HG02943 (cell line): ENCODE measurements around the gene UBAC2.
A peak's percentile ranks its signal among the peaks of the same experiment; 100 is the strongest.

Source experiments
- ATAC-seq: cut with Tn5 transposase; IDR thresholded peaks from one replicate; pipeline ENCODE4 v1.9.1; 2021; ENCODE audit warnings: mild to moderate bottlenecking, low read depth, moderate library complexity; ENCODE audit not compliant: unreplicated experiment

The UBAC2 gene

DNA sequence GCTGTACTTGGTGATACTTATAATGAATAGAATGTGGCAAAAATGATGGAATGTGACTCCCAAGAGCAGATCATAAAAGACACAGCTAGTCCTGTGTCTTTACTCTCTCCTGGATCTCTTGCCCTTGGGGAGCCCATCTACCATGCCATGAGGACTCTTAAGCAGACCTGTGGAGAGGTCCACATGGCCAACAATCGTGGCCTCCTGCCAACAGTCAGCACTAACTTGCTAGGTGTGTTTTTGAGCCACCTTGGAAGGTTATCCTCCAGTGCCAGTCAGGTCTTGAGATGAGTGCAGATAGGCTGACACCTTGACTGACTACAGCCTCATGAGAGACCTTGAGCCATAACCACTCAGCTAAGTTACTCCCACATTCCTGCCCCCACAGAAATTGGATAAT is 128.8 kb downstream of the UBAC2 start:
- no peak for ATAC-seq

DNA sequence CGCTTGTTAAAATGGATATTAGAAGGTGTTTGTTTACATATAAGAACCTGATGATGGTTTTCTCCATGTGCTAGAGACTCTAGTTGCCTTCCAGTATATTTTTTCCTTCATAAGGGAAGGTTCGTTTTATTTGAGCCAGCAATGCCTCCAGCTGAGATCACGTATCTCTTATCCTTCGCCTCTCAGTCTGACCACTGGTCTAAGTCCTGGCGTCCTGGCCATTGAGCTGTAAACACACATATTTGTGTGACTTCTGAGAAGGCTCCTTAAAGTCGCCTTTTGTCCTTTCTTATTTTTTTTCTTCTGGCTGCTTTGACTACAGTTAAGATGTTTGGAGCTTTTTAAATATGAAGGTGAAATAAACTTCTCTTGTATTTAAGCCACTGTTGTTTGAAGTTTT is 130.3 kb downstream of the UBAC2 start:
- no peak for ATAC-seq

DNA sequence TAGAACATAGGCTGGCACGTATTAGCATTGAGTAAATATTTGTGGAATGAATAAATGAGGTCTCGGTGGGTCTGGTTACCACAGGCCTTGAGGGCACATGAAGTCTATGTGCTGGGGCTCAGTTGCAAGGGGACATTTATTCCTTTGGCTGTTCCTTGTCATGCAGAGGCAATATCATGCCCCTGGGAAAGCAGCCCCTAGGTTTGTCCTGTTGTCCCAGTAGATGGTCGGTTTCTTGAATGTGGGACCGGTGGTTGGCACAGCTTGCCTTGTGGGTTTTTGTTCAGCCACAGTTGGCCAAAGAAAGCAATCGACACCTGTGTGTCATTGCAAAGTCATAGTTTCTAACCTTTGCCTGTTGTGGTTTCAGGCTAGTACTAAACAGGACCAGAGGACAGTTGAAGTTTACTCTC is 131.2 kb downstream of the UBAC2 start:
- ATAC-seq: peak; percentile 89

DNA sequence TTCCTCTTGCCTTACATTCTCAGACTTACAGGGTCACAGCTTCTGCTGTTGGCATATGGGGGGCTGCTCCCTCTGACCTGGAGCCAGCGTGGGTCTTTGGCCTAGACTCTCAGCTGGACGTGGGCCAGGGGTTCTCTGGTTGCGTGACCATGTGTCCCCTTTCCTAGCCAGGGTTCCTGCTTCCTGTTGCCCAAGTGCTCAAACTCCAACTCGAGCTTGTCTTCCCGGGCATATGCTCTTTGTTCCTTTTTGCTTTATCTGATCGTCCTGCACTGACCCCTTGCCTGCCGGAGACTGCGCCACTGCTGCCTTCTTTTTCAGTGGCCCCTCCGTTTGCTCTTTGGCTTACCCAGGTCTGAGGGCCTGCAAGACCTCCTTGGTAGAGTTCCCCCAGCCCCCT is 131.8 kb downstream of the UBAC2 start:
- peak; percentile 9 for ATAC-seq

DNA sequence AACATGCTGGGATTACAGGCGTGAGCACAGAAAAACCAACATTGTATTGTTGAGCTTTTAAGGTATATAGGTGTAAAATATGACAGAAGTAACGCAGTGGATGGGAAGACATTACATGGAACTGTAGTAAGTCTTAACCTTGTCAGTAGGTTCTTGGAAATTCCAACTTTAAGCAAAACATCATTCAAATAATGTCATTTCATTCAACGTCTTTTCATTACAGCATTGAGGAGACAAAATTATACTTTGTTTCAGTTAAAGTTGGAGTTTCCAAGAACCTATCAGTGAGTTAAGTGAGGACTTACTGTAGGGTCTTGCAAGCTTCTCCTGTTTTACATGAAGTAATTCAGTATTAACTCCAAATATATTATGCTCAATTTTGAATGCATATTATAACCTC is 133.6 kb downstream of the UBAC2 start:
- no peak for ATAC-seq

DNA sequence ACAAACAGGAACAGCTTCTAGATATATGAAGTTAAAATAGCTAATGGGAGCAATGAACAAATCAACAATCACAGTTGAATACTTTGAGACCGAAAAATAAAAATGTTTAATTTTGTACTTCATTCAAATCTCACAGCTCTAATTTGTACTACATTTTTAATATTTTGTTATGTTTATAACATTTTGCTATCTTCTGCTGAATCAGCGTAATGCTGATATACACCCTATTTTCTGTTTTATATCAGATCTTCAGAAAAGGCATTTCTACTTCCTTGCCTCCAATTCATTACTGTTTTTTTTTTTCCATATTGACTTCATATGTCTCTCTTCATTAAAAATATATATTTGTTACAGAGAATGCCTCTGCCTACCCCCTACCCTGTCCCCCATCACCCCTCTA is 134.4 kb downstream of the UBAC2 start:
- ATAC-seq: no peak

DNA sequence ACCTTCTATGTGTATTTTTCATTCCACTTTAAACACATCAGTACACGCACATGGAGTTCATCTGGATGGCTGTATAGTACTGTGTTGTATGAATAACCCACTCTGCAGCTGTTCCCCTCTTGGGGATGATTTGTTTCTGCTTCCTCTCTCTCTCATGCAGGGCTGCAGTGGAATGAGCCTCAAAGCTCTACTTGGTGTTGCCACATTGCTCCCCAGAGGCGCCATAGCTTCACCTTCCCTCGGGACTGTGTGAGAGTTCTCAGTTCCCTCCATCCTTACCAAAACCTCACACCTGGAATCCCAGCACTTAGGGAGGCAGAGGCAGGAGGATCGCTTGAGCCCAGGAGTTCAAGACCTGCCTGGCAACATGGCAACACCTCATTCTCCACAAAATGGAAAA is 134.9 kb downstream of the UBAC2 start:
- no peak for ATAC-seq

DNA sequence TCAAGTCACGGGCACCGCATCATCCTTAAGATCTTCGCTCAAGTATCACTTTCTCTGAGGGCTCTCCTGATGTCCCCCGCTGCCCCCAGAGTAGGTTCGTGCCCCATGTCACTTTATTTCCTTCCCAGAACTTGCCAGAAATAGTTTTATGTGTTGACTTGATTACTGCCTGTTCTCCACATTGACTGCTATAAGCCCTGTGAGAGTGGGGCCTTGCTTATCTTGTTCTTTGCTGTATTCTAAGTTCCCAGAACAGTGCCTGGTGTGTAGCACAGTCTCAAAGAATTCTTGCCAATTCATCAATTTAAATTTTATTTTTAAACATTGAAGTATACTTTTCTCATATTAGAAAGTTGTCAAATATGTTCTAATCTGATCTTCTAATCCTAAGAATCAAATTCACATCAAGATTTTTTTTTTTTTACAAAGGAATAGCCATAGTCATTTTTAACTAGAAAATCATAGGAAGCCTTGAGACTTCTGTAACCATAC is 138.6 kb downstream of the UBAC2 start:
- no peak for ATAC-seq

DNA sequence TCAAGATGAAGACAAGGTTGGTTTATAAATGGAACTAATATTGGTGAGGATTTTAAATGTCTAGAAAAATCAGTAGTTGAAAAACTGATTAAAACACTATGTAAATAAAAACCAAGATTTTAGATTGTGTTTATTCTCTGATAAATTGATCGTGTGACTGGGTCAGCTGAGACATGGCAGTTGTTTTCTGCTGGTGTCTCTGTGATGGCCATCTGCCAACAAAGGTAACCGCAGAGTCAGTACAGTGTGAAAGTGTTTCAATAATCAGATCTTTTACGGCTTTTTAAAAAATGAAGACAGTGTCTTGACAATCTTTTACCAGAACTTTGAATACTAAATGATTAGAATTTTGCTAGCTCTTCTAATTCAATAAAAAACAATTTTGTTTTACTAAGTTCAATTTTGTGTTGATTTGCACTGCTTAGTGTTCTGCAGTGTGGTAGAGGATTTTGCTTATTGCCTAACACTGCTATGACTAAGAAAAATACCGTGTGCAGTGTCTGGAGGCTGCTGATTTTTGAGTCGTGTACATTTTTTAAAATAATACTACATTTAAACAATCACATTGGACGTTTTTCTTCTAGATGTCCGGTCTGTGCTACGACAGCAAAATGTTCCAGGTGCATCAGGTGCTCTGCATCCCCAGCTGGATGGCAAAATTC is 139.2 kb downstream of the UBAC2 start:
- no peak for ATAC-seq

DNA sequence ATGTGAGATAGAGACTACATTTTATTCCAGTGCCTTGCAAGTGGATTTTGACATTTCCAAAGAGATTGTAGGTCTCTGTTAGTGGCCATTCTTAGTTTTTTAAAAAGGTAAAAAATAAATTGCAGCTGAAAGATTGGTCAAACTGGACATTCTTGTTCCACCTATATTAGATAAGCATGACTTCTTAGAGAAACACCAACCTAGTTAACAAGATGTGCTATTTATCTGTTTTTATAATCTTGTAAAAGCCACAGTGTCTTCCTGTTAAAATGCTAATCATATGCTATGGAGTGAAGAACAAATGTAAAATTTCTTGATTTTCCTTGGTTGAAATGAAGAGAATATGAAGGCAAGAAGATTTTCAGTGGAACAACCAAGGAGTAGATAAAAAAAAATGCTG is 140.0 kb downstream of the UBAC2 start:
- no peak for ATAC-seq

DNA sequence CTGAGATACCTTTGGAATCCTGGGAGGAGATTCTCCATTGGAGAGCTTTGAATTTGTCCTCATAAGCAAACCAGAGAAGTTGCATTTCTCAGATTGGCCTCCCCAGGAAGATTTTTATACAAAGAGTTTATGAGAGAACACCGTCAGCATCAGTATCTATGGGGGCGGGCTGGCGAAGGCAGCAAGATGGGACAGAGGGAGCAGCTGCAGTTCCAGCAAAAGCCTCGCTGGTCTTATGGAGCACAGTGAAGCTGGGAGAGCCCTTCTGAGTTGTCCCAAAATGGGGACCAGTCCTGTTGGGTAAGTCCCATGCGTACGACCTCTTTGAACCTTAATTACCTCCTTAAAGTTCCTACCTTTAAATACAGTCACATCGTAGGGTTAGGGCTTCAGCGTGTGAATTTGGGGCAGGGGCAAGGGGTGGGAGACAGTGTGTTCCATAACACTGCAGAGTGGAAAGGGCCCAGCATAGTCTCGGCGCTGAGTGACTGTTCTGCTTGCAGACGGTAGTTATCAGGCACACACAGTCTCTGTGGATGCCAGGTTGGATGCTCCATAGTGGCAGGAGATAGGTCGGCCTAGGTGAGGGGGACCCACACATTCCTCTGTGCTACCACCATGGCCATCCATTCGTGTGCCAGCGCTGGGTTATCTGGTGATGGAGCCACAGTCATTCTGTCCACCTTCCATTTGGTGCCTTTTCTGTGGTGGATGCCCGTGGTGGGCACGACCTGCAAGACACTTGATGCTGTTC is 141.5 kb downstream of the UBAC2 start:
- ATAC-seq: no peak

DNA sequence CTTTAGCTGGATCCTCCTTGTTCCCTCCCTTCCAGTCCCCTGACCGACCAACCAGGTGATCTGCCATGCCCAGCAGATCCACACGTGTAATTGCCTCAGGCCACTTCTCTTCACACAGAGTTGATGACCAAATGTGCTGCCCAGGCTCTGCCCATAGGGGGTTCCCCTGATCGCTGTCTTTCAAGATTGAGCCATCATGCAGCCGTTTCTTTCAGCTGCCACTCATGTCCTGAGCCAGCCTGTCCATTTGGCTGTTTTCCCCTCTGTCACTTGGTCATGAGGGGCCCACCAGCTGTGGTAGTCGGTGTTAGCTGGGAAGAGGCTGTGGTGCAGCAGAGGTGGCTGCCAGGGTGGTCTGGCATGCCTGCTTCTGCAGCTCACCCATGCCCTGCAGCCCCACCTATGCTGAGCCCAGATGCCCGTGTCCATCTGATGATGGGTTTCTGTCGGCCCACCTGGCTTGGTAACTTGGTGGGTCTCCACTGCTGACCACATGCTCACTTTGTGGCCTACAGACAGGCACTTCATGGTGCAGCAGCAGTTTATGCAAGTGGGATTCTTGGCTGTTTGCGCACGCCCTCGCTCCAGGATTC is 142.2 kb downstream of the UBAC2 start:
- no peak for ATAC-seq

DNA sequence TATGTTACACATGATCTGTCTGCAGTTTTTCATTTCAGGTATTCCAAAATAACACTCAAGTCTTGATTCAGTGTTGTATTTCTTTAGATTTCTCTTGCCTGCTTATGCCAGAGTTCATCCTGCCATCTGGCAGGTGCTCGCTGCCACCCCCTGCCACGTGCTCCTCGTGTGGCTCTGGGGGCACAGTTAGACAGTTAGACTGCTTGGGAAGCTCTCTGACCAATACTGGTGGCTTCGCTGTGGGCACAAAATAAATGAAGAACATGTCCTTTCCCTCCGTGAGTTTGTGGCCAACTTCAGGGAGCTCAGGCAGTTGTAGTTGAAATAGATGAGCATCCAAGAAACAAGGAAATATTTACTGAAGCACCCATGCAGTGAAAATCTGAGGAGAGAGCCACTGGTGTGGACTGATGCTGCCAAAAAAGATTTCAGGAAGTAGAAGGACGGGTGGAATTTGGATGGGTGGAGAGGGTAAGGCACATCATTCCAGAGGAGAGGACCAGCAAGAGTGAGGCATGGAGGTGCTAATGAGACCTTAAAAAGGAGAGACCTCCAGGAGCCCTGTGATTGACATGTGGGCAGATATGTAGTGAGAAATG is 144.1 kb downstream of the UBAC2 start:
- no peak for ATAC-seq

DNA sequence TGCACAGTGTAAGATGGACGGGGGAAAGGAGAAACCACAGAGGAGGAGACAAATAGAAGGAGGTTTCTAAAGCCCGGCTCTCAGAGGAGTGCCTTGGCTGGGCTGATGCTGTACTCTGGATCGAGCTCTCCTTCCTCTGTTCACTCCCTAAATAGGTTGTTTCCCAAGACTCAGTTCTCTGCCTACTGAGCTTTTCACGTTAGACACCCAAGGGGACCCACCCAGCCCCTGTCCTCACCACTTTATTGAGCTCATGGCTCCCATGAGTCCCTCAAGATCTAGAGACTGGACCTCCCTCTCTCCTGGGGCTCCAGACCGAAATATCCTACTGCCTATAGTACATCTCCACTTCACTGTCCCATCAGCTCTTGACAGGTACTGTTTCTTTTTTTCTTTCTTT is 144.7 kb downstream of the UBAC2 start:
- ATAC-seq: no peak

DNA sequence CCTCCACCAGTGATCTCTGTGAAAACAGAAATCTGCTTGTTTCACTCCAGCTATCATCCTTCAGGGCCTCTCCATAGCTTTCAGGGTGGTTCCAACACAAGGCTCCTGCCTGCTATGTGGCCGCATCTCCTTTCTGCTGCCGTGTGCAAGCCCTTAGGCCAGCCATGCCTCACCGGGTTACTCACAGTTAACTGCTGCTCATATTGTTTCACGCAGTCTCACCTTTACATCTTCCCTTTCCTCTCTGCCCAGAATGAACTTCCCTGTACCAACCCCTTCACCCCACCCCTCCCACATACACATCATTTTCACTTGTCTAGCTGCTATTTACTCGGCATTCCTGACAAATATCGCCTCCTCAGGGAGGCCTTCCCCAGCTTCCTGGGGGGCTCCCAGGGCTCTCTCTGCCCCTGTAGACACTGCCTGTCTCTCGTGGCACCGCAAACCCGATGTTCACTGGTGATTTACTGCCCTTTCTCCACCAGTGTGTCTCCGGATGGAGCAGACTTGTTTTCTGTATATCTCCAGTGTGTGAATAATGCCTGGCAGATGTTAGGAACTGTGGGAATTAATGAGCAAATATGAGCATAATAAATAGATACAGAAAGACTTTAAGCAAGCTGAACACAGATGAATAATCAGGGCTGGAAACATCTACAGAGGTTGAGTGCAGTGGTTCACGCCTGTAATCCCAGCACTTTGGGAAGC is 145.8 kb downstream of the UBAC2 start:
- ATAC-seq: no peak

DNA sequence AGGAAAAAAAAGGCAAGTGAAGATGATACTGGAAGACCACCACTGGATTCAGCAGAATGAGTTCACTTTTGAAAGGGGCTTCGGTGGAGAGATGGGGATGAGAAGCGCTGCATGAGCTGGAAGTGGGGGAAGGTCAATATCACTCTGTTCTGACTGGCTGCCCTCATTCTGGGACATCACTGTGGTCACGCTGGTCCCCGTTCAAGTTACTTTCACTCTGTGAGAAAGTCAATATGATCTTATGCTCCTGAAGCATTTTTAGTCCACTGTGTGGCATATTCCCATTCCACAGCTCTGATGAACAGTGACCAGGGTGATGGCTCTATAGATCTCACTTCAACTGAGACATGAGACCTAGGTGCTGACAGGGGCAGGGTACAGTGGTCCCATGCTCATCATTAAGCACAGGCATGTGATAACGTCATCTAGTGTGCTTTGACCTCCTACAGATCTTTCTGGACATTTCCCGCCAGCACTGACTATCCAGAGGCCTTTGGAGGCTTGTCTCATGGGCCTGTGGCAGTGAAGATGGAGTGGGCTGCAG is 146.8 kb downstream of the UBAC2 start:
- ATAC-seq: peak; percentile 22

DNA sequence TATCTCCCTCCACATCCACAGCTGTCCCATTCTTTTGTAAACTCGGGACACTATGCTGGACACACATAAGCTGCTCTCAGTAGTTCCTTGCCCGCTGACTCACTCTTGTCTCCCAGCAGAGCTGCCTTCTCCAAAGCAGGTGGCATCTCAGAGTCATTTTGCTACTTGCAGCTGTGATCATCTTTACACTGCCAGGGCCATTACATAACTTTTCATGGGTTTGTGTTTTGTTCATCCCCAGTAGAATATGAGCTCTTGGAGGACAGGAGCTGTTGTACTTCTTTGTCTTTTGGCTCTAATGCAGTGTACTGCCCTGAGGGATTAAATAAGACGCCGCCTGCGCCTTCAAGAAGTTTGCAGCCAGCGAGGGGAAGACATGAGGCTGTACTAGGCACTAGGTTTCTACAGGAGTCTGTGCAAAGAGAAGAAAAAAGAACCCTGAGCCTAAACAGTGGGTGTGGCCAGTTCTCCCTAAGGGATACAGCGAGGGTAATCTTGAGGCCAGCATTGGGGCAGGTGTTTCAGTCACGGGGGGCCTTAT is 147.3 kb downstream of the UBAC2 start:
- ATAC-seq: peak; percentile 60

DNA sequence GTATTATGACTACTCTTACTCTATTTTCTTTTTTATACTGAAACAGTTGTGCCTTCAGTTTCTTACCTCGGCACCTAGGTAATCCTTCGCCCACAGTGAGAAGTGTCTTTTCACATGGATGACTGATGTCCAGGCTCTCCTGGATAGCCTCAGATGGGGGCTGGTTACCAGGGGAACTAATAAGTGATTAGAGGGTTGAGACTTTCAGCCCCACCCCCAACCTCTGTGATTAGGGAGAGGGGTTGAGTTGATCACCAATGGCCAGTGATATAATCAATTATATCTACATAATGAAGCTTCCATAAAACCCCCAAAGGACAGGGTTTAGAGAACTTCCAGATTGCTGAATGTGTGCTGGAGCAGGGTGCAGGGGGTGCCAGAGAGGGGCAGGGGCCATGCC is 149.5 kb downstream of the UBAC2 start:
- ATAC-seq: no peak

DNA sequence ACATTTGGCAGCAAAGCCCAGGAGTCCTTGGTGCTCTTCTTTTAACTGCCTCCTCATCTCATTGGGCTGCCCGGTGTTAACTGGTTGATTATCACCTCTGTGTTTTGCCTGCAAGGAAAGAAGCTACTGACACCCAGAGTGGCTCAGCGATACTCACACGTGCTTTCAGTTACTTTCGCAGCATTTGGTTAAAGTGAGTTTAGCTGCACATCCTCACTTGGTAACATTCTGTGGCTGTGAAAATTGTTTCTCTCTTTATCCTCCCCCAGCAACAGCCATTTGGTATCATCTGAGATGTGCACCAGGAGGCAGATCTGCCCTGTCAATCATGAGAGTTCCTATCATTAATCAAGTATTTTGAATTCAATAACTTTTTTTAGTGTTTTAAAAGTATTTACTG is 151.1 kb downstream of the UBAC2 start:
- no peak for ATAC-seq
